NCI-H510A (cell line): Measurements from ENCODE around the gene ACAA1.
"Not testable (repeated sequence)": the region's sequence is repeated elsewhere in the genome, so short reads cannot be mapped to it uniquely, and the experiment has no call there.

Experiments used
- DNase-seq: peaks from one replicate; lab custom pipeline; 2025; lab: John Stamatoyannopoulos, UW

ACAA1 gene

DNA sequence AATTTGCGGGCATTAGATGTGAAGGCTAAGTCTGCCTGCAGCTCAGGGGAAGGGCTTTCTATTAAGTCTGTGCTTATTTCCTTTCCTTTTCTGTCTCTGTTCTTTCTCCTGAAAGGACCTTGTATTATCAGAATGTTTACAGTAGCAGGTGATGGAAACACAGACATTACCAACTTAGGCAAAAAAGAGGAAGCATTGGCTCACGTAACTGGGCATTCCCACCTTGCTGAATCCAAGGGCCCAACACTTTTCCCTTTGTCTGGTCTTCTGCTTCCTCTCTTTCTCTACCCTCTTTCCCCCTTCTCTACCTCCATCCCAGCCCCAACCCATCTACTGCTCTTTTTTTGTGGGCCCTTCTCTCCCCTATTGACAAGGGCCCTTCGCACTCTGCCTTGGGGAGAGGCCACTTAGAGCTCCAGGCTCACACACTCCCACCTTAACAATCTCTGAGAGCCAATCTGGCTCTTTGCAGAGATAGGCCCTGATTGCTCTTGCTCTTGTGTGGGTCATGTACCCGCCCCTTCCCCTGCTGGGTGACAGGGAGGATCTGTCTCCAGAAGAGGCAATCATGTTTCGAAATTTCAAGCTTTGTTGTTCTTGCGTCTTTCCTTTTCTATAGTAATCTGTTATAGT is 35.0 kb downstream of the ACAA1 start:
- no peak for DNase-seq

DNA sequence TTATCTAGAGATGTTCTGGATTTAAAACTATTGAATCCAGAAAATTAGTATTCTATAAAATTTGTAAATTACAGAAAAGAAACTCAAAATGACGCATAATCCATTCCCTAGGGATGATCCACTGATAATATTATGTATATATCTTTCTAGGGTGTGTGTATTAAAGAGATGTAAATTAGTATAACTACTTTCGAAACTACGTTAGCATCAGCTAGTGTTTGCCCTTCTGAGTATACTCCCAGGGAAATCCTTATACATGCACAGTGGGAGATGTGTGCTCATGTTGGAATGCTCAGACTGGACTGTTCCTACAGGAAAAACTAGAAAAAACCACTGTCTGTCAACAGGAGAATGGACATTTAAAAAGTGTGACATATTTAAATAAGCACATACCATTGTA is 36.4 kb downstream of the ACAA1 start:
- no peak for DNase-seq

DNA sequence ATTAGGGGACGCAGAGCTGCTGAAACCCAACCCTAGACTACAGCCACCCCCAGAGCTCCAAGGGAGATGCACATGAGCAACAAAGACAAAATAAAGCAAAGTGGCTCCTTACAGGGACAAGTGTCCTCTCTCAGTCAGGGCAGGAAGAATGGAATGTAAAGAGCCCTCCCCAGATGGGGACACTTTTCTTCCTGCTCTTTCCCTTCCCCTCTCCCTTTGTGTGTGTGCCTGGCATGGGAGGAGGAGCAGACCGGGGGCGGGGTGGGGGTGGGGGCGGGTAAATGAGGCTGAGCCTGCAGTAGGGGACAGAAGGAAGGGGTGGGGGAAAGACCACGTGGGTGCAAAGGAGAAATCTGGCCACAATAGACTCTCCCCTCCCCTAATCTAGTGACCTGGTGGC is 37.4 kb downstream of the ACAA1 start:
- no peak for DNase-seq

DNA sequence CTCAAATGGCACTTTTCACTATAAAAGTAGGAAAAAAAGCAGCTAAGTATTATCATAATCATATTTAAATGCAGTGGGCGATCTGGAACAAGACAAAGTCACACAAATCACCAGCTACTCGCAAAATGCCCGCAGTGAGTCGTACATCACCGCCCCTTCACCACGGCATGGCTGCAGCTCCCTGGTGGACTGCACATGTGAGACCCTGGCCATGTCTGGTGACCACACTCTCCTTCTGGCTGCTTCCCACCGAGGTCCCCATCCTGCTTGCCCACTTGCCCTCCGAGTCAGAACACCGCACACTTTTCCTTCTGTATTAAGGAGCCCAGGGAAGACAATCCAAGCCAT is 38.6 kb downstream of the ACAA1 start:
- DNase-seq, result no peak

DNA sequence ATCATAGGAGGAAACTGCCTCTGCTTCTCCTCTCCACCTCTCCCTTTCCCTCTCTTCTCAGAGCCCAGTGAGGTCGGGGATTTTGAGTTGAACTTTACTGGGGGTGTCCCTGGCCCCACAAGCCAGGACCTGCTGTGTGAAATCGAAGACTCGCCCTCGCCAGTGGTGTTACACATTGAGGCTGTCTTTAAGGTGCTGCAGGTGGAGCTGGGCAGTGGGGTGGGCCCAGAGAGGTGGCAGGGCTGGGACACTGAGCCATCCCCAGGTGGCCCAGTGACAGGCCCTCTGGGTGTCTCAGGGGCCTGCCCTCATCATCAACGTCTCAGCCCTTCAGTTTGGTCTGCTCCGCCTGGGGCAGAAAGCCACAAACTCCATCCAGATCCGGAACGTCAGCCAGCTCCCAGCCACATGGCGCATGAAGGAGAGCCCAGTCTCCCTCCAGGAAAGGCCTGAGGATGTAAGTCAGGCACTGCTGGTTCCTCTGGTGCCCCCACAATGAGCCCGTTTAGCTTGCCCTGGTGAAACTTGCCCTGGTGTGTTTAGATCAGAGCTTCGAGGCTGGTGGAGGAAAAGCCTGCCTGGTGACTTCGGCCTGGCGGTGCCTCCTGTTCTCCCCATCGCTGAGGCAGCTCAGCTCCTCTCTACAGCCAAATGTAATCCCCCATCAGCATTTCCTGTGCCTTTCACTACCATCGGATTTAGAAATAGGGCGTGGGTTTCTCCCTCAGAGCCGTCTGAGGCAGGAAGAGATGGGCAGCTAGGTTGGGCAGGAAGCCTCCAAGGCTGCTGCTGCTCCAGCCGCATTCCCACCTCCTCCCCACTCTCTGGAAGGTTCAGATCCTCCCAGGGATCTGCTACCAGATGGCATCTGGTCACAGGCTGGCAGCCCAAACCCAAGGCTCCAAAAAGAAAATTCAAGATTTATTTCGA is 39.2 kb downstream of the ACAA1 start:
- DNase-seq, result no peak

DNA sequence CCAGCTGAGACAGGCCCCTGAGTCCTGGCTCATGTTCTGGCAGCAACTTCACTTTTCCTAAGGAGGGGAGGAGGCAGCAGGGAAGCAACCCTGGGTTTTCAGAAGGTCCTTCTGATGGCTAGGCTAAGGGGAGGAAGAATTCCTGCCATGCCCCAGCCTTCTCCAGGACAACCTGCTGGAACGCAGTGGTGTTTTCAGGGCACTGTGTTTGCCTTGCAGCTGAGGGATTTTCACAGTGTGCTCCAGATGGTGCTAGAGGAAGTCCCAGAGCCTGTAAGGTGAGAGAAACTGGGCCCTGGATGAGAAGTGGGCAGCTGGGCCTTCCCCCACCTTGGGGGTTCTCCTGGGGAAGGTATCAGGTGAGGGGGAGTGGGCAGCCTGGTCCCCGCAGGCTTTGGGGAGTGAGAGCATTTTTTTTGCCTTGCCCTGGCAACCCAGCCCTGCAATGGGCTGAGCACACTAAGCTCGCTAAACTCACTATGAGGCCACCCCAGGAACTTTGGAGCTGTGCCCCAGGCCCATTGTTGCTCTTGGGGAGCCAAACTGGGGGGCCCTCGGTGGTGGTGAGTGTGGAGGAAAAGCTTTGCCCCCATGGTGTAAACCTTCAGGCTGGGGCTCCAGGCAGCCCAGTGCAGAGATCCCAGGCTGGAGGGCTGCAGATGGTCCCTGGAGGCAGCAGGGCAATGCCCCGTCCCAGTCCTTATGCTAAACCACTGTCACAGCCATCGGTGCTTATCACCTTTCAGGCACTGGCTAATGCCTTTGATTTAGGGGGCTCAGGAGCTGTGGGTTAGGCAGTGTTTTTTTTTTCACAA is 41.1 kb downstream of the ACAA1 start:
- DNase-seq, result no peak

DNA sequence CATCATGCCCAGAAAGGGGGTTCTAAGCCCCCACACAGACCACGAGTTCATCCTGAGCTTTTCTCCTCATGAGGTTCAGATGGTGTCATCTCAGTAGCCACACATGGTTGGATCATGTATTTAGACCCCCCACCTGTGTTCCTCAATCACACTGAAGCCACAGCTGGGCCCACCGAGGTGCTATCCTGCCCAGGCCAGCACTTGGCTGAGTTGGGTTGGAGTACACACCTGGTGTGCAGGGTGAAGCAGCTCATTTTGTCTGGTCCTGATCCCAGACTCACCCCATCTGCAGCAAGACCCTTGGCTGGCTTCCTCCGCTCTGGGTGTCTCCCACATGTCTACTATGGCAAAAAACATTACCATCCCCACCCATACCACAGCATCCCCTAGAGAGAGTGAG is 41.9 kb downstream of the ACAA1 start:
- DNase-seq, result no peak

DNA sequence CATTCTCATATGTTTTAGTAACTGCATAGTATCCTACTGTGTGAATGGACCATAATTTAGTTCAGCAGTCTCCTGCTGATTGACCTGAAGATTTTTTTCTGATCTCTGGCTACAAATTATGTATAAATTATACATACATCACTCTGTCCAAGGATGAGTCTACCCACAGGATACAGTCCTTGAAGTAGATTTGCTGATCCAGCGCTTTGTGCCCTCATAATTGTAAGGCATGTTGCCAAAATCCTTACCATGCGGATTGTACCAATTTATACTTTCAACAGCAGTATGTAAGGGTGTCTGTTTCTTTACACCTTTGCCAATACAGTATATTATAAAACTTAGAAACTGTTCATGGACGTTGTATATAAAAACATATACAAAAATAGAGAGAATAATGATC is 46.5 kb downstream of the ACAA1 start:
- no peak for DNase-seq

DNA sequence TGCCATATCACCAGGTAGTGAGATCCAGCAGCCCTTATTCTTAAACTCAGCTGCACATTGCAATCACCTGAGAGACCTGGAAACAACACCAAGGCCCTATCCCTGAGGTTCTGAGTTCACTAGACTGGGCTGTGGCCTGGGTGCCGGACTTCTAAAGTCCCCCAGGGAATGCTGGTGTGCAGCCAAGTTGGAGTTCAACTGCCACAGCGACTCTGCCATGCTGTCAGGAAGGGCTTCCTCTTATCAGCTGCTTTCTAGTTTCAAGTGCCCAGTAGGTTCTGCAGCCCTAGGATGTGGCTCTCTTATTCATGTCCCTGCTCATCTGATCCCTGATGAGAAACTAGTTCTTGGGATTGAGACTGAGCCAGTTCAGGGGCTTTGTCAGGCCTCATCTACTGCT is 47.8 kb downstream of the ACAA1 start:
- no peak for DNase-seq

DNA sequence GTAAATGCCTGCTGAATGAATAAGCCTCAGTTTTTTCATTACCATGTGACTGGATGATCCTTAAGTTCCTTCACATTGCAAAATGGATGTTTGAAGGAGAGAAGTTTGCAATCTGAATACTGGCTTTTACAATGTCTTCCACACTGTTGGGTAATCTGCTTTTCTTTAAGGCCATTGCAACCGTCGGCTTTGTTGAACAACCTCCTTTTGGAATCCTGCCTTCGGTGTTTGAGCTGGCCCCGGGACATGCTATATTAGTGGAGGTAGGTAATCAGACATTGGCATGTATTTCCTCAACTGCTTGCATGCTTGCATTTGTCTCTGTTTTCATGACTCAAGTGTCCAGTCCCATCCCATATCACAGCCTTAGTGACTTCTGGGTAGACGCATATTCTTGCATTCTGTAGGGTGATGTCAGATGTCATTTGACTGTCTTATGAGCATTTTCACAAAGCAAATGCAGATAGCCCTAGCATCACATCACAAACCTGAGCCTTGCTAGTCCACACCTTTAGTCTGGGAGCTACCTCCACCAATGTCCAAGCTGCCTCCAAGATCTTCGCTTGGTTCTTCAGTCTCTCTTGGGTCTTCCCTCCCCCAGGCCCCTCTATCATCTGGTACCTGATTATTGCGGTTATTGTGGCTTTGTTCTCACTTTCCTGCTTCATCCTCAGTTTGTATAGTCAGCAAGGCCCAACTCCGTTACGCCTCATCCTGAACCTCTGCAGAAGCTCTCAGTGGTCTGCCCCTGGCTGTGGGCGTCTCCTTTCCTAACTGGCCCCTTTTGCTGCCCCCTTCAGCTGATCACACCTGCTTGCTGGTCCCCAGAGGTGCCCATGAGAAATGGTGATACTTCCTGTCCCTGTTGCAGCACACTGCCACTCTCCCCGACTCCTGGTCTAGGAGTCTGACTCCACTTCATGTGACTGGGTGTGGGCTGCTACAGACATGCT is 48.5 kb downstream of the ACAA1 start:
- DNase-seq, result no peak

DNA sequence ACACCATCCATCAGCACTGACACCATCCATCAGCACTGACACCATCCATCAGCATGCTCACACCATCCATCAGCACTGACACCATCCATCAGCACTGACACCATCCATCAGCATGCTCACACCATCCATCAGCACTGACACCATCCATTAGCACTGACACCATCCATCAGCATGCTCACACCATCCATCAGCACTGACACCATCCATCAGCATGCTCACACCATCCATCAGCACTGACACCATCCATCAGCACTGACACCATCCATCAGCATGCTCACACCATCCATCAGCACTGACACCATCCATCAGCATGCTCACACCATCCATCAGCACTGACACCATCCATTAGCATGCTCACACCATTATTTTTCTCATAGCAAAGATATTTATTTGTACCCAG is 49.6 kb downstream of the ACAA1 start:
- not testable (repeated sequence) for DNase-seq

DNA sequence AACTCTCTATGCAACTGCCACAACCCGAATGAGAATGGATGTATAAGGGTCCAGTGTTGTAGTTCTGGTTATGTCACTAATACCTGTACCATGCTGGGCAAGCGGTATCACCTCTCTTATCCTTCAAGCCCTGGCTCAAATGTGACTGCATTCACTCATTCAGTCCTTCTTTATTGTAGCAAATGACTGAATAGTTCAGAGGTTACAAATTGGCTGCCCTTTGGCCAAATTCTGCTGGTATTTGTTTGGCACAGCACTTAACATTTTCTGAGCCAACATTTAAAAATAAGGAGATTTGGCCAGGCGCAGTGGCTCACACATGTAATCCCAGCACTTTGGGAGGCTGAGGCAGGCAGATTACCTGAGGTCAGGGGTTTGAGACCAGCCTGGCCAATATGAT is 50.4 kb downstream of the ACAA1 start:
- DNase-seq, result no peak

DNA sequence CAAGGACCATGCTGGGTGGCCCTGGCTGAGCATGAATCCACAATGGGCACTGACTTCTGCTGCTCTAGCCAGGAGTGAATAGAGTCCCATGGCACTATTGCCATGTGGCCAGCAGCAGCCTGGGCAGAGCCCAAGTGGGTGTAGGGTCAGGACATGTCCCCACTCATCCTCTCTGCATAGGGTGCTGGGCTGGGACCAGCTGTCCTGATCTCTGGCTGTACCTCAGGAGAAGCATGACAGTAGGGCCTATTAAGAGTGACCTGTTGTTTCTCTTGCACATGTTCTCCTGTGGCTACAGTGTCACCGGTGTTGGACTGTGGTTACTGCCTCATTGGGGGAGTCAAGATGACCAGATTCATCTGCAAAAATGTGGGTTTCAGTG is 51.0 kb downstream of the ACAA1 start:
- no peak for DNase-seq

DNA sequence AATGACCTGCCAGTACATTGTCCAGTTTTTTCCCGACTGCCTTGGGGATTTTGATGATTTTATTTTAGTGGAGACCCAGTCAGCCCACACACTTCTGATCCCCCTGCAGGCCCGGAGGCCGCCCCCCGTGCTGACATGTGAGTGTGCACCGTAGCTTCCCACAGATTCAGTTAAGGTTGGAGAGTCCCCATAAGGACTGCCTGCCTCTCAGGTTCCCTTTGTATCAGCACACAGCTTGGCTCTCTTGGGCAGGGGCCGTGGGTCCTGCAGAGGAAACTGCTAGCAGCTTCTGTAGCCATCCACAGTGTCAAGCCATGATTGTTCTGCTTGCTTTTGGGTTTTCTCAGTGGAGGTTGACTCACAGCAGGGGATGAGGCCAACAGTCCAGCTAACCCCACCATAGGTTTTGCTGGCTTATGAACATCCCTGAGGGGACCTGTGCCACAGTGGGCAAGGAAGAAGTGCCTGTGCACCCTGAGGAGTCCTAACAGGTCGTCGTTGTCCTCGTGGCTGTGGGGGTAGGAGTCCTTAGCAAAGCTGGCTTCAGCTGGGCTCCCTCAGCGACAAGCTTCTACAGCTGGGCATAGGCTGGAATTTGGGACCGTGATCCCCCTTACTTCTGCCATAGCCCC is 51.5 kb downstream of the ACAA1 start:
- DNase-seq, result no peak

DNA sequence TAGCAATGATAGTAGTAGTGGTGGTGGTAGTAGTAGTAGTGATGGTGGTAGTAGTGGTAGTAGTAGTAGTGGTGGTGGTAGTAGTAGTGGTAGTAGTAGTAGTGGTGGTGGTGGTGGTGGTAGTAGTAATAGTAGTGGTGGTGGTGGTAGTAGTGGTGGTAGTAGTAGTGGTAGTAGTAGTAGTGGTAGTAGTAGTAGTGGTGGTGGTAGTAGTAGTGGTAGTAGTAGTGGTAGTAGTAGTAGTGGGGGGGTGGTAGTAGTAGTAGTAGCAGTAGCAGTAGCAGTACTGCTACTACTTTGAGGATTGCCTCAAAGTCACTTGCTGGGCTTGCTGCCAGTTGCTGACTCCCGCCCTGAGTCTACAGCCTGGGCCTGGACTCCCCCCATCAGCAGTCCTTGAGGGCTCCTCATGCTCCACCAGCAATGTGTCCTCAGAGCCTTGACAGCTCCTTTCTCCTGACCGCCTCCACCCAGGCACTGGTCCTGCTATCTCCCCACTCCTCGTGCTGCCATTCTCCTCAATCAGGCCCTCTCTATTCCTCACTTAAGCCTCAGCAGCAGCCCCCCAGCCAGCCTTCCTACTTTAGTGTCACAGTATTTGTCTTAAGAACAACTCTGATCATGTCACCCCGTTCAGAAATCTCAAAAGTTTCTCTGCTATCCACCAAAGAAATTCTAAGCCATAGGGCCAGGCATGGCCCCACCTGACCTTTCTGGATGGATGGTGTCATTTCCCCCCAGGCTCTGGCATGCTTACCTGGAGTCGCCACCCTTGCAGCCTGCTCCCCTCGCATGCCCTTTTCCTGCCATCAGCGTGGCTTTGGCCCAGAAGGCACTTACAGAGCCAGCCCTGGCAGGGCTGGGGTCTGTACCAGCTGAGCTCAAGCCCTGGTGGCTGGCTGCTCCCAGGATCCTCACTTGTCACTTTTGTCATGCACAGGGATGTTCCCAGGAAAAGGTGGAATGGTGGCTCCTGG is 52.3 kb downstream of the ACAA1 start:
- DNase-seq, result no peak

DNA sequence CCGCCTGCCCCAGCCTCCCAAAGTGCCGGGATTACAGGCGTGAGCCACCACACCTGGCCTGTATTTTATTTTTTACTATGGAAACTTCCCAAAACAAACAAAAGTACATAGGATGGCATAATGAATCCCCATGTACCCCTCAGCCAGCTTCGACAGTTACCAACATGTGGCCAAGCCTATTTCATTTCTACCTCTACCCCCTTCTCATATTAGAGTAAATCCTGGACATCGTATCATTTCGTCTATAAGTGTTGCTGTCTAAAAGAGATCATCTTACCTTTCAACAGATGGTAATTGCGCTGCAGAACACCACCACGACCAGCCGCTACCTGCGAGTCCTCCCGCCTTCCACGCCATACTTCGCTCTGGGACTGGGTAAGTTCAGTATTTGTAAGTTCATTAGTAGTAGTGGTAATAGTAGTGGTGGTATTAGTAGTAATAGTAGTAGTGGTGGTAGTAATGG is 53.0 kb downstream of the ACAA1 start:
- DNase-seq, result no peak

DNA sequence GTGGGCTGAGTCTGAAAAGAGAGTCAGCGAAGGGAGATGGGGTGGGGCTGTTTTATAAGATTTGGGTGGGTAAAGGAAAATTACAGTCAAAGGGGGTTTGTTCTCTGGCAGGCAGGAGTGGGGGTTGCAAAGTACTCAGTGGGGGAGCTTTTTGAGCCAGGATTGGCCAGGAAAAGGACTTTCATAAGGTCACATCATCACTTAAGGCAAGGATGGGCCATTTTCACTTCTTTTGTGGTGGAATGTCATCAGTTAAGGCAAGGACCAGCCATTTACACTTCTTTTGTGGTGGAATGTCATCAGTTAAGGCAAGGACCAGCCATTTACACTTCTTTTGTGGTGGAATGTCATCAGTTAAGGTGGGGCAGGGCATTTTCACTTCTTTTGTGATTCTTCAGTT is 53.7 kb downstream of the ACAA1 start:
- not testable (repeated sequence) for DNase-seq

DNA sequence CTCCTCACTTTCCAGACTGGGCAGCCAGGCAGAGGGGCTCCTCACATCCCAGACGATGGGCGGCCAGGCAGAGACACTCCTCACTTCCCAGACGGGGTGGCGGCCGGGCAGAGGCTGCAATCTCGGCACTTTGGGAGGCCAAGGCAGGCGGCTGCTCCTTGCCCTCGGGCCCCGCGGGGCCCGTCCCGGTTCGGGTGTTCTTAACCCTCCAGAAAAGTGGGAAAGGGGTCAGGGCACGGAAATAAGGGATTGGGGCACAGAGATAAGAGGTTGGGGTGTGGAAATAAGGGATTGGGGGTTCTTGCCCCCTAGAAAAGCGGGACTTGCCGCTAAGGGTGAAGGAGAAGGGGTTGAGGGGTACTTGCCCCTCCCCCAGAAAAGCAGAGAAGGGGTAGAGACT is 54.6 kb downstream of the ACAA1 start:
- not testable (repeated sequence) for DNase-seq

DNA sequence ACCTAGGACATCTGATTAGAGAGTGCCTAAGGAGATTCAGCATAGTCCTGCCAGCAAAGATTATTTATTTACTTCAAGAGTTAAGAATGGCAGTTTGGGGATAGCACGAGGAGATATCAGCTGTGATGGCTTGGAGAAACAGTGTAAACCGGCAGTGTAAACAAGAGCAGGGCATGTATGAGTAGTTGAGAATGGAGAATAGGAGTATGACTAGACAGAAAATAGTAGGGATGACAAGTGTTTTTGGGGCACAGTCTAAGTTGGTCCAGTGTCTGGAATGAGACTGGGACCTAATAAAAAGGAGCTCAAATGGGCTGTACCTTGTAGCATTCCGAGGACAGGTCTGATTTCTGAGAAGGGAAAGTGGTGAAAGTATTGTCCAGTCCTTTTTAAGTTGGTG is 59.9 kb downstream of the ACAA1 start:
- not testable (repeated sequence) for DNase-seq
